ENCODE measurements around the gene SASS6.

The SASS6 gene

GRCh38 chr1:100034470-100034869 lies 98.3 kb downstream of the SASS6 start:
- peak; percentile 35 for DNase-seq (ENCODE audit: low read depth, low spot score)
- no peak overlapping the region for H3K4me3 ChIP-seq (ENCODE audit: low read depth, low read length)
- TF ChIP-seq CTCF (IDR thresholded peaks at IDR 0.05; ENCODE audit: low read depth, low read length) = peak; percentile 38
- in situ Hi-C loops (cut with HindIII; ENCODE audit: low sequenced_read_pairs) = no loop called here
